ENCODE measurements around the gene MACROD2.

MACROD2 gene

DNA sequence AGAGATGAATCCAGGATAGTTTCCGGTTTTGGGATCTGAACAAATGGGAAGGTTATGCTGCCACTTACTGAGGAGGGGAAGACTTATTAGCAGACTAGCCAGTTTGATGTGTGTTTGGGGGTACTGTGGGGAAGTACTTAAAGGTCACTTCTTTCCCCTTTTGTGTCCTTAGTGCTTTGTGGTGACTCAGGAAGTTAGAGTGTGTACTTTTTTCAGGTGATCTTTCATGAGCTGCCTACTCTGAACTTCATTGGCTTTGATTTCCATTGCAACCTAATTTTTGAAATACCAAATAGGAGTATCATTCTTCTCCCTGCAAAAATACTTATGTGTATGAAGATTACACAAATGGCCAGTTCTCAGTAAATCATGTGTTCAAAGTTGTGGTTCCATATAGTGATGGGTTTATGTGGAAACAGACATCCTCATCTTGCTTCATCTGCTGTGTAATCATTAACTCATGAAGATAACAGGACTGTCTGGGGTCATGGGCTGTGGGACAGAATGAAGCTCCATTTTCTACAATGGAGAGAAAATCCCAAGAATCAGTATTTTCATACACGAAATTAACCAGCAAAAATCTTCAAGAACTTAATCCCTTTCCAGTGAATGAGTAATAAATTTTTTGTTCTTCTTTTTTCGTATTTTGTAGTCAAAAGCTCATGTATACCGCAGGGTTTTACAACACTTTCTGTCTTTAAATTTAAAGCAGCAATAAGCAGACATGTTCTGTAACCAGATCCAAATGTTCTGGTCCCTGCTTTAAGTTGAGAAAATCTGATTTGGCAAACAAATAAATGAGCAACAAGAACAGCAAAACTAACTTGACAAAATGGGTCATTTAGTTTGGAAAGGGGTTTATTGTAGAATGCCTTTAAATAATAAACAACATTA is 614.3 kb downstream of the MACROD2 start:
- peak; percentile 21 for DNase-seq

DNA sequence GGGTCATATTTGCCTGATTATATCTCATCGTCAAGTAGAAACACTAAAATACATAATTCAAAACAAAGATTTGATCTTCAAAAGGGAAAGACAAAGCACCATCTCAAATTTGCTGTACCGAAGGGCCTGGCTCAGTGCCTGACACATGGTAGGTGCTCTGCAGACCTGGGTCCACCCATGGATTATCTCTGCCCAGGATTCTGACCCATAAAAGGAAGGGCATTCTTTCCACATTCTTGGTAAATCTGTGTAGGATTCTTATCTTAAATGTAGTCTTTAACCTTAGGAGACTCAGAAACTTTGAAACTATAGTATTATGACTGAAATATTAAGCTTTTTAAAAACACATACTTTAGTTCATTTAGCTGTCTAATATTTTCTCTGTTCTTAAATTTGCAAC is 616.2 kb downstream of the MACROD2 start:
- DNase-seq = no peak

- DNase-seq = peak; percentile 51
Observed at GRCh38 chr20:14612391-14612790, 617.1 kb downstream of the MACROD2 start.

GRCh38 chr20:14616003-14616402 is 620.7 kb downstream of the MACROD2 start:
- DNase-seq = no peak

GRCh38 chr20:14617123-14617522 is 621.8 kb downstream of the MACROD2 start:
- DNase-seq = no peak

DNA sequence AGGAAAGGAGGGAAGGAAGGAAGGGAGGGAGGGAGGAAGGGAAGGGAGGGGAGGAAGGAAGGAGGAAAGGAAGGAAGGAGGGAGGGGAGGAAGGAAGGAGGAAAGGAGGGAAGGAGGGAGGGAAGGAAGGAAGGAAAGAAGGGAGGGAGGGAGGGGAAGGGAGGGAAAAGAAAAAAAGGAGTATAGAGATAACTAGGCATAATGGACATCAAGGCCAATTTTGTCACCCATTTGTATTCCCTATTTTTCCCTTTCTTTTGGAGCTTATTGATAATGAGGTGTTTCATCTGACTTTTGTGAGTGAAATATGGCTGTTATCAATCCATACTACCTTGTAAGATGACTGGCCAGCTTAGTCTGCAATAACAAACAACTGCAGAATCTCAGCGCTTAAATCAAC is 624.1 kb downstream of the MACROD2 start:
- DNase-seq = no peak

DNA sequence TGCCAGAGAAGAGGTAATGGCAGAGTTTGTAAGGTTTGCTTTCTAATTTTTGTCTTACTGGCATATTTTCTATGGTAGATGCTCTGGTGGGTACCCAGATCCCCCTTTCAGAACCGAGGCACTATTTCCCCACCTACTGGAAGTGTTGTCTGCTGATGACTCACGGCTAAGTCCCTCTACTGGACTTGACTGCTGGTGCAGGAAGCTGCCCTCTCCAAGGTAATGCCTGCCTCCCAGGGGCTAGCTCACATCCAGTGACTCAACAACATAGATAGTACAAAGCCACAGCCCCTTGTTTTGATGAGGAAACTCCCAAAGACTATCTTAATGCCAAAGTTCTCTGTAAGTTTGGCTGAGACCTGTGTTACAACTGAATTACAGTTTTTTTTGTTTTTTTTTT is 627.5 kb downstream of the MACROD2 start:
- peak; percentile 28 for DNase-seq

DNA sequence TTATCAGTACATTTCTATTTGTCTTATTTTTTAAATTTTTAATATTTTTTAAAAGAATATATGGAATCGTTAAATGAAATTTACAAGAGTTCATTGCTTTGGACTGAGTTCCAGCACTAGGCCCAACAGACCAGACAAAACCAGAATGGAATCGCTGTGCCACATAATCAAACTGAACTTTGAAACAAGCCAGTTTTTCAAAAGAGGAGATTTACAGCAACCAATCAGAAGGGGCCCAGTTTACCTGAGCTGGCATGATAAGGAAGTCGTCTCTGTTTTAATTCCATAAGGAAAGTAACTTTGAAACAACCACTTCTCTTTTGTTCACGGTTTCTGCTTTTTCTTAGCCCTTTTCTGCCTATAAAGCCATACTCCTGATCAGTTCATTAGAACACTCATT is 635.7 kb downstream of the MACROD2 start:
- no peak for DNase-seq

DNA sequence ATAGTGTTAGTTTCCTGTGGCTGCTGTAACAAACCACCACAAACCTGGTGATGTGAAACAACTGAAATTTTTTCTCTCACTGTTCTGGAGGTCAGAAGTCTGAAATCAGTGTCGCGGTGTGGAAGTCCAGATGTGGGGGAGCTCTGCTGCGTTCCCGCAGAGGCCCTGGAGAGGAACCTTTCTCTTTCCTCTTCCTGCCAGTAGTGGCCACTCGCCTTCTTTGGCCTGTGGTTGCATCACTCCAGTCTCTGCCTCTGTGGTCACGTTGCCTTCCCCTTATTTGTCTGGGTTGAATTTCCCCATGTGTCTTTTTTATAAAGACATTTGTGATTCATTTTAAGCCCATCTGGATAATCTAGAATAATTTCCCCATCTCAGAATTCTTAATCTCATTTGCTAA is 637.6 kb downstream of the MACROD2 start:
- DNase-seq = peak; percentile 83

DNA sequence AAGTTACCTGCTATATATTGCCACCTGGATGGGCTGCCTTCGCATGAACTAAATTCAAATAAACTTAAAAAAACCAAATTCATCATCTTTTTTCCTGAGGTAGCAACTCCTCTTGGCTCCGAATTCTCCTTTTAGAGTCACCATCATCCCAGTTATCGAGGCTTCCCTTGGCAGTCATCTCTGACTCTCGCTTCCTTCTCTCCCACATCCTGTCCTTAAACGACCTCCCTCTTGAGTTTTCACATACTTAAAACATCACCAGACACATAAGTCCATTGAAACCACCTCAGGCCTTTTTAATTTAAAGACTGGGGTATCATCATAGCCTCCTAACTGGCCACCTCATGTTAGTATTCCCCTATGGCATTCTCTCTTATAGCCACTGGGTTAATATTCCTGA is 638.2 kb downstream of the MACROD2 start:
- peak; percentile 24 for DNase-seq

GRCh38 chr20:14634665-14635064 is 639.3 kb downstream of the MACROD2 start:
- DNase-seq = no peak

DNA sequence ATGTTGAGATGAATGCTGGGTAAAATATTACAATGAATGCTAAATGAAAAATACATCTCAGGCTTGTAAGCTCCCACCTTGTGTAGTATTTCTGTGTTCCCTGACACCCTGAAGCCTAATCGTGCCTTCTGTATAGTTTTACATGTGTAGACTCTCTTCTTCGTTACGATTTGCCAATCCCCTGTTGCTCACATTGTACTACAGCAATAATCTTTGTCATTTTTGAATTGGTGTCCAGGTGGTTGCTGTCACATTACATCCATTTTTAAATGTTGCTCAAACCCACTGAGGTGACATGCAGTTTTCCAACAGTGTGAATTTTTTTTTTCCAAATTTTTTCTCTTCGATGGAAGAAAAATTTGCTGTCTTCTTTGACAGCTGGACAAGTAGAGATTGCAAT is 642.1 kb downstream of the MACROD2 start:
- no peak for DNase-seq

DNA sequence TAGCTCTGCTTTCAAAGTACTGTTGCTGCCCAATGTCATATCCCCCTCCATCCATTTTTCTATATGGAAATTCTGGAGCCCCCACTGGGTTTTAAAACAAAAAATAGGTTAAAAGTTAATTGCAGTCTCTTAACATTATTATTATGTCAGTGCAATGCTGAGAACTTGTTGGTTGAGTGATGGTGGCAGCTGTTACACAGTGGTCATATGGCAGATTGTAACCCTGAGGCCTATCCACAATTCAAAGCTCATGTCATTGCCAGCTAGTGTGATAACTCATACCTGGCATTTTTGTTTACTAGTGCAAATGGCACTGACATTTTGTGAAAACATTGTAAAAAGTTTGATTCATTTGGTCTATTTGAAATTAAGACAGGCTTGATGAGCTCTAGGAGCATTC is 647.8 kb downstream of the MACROD2 start:
- no peak for DNase-seq

GRCh38 chr20:14643556-14643955 is 648.2 kb downstream of the MACROD2 start:
- no peak for DNase-seq

GRCh38 chr20:14644306-14645097 is 649.2 kb downstream of the MACROD2 start:
- no peak for DNase-seq

DNA sequence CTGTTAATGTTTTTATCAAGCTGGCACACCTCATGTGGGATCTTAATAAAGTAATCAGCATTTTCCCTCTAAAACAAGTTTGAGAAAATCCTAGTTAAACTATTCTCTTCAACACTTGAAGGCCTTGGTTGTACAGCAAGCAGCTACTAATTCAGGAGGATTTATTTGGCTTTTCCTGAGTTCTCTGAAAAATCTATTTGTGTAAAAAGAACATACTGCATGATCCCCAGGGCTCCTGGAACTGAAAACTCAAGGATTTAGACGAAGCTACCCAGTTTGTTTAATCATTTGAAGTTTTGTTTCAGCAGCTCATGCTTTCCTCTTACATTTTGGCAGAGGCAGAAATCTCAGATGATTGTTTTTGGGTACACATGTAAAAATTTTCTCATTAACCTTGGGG is 651.7 kb downstream of the MACROD2 start:
- DNase-seq = no peak

DNA sequence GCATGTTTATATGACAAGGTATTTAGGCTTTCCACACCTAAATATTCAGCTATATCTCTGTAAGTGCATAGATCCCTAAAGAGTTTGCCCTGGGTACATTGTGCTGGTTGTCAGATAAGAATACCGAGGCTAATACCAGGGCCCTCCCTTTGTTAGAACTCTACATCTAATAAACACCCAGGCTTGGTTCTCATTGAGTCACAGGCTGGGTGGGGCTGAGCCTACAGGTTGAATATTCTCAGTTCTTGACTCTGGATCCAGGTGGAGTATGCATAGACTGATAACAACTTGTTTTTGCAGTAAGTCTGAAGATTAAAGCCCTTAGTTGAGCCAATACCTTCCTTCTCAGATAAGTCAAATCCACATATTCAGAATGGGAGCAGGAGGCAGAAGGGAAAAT is 654.3 kb downstream of the MACROD2 start:
- no peak for DNase-seq

DNA sequence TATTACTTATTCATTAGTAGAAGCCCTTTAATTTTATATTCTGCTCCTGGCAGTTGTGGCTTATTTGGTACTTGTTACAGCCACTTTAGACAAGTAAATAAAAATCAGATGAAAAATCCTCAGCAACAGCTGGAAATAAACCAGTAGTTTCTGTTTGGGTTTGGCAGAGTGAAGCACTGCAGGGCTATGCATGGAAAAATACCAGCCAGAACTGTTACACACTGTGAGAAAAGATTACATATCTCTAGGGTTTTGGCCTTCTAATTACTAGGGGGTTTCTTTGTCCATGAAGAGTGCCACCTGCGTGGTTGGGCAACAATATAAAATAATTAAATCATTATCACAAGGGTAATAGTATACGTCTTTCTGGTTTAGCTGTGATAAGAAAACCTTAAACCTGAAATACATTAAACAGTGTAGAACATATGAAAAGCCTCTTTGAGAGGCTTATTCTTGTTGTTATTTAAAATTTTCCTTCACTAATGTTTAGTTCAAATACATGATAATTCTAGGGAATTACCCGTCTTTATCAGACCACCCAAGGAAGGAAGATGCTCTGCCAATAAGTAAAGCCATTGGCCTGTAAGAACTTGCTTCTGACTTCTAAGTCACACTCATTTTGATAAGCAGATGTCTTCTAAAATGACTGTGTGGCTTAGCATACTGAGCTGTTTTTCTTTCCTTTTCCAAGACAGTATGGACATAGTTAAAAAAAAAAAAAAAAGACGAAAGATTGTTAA is 662.1 kb downstream of the MACROD2 start:
- no peak for DNase-seq

GRCh38 chr20:14664101-14664500 is 668.8 kb downstream of the MACROD2 start:
- DNase-seq = no peak

GRCh38 chr20:14666696-14667095 is 671.4 kb downstream of the MACROD2 start:
- no peak for DNase-seq

- no peak for DNase-seq
Observed at GRCh38 chr20:14667226-14667625, 671.9 kb downstream of the MACROD2 start.

GRCh38 chr20:14672066-14672465 is 676.8 kb downstream of the MACROD2 start:
- DNase-seq = no peak

DNA sequence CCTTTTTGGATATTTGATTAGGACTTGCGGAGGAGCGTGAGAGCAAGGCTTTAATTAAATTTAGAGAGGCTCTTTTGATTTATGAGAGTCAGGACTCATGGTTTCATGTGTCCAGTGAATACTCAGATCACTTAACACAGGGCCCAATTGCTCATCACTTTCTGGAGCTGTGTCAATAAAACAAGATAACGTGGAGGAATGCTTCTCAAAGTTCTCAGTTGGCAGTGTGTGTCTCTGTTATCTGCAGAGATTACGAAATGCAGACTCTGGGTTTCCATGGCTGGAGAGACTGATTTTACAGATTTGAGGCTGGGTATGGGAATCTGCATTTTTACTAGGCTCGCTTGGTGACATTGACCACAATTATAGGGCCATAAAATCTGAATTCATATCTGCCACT is 677.8 kb downstream of the MACROD2 start:
- DNase-seq = no peak

Data from MV-4-11 (cell line).